Measurements from ENCODE around the gene ART3.

The ART3 gene

DNA sequence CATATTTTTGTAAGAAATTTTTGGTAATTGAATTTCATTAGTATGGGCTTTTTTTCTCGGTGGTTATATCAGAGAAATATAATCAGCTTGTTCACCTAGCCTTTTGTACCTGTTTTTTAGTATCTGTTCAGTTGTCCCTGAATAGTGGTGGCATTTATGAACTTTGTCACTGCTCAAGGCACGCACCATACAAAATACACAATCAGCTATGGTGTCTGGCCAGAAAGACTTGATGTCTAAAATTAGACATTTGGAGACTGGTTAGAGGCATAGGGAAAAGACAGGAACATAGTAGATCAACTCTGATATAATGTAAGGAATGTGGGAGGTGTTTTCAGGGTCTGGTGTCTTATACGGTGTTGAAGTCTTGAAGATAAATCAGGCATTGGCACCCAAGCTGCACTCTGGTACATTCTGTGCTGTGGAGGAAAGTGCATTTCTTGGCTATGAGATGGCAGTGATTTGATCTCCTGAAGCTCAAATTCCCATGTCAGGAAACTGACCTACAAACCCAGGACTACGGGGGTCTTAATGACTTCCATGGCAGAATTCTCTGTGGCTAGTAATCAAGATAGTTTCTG lies 3.6 kb downstream of the ART3 start:
- in situ Hi-C loops (cut with HindIII; ENCODE audit: low pct_ligation_motif_present, low sequenced_read_pairs) = no loop called here
- no peak for TF ChIP-seq CTCF (IDR thresholded peaks at IDR 0.05; ENCODE audit: low read depth, low read length, missing control alignments)
- Histone ChIP-seq H3K27ac (no peak overlapping the region), H3K27me3 (replicated peaks) (no peaks in the 10 kb centered on the region), H3K4me3 (ENCODE audit: low read depth, low read length) (no peak overlapping the region), H3K36me3 (replicated peaks) (no peaks in the 10 kb centered on the region)
- no peak for DNase-seq

DNA sequence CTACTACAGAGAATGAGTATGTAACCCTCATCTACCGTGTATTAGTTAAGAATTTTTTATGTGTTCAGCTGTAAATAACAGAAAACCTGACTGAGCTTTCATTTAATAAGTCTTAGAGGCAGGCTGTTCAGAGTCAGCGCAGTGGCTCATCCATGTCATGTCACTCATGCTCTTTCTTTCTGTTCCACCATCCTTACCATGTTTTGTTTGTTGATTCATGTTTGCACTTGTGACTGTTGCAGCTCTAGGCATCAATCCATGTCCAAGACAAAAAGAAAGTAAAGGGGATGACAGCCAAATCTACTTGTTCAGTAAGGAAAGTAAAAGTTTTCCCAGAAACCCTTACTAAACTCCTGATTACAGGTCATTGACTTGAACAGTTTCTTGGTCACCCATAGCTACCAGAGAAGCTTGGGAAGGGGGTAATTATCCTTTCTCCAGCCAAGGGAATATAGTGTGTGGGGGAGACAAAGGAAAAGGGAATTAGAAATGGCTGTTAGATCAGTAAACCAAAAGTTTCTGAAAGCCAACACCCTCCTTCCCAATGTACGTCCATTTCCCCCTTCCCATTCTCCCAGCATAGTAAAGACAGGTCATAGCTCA lies 9.0 kb downstream of the ART3 start:
- TF ChIP-seq CTCF (IDR thresholded peaks at IDR 0.05; ENCODE audit: low read depth, low read length, missing control alignments) = no peak
- Histone ChIP-seq H3K36me3 (replicated peaks) (no peaks in the 10 kb centered on the region), H3K4me3 (ENCODE audit: low read depth, low read length) (no peak overlapping the region), H3K27me3 (replicated peaks) (no peaks in the 10 kb centered on the region), H3K27ac (no peak overlapping the region)
- in situ Hi-C loops (cut with HindIII; ENCODE audit: low pct_ligation_motif_present, low sequenced_read_pairs) = no loop called here
- no peak for DNase-seq

GRCh38 chr4:76084542-76084941 lies 10.0 kb downstream of the ART3 start:
- Histone ChIP-seq H3K4me3 (ENCODE audit: low read depth, low read length) (no peak overlapping the region), H3K36me3 (replicated peaks) (no peaks in the 10 kb centered on the region), H3K27me3 (replicated peaks) (no peaks in the 10 kb centered on the region), H3K27ac (no peak overlapping the region)
- DNase-seq = no peak
- in situ Hi-C loops (cut with HindIII; ENCODE audit: low pct_ligation_motif_present, low sequenced_read_pairs) = no loop called here
- no peak for TF ChIP-seq CTCF (IDR thresholded peaks at IDR 0.05; ENCODE audit: low read depth, low read length, missing control alignments)

- TF ChIP-seq CTCF (IDR thresholded peaks at IDR 0.05; ENCODE audit: low read depth, low read length, missing control alignments) = peak; percentile 83
- Histone ChIP-seq H3K36me3 (replicated peaks) (no peaks in the 10 kb centered on the region), H3K4me3 (ENCODE audit: low read depth, low read length) (peak overlapping the region; percentile 2), H3K27me3 (replicated peaks) (no peaks in the 10 kb centered on the region), H3K27ac (no peak overlapping the region)
- in situ Hi-C loops (cut with HindIII; ENCODE audit: low pct_ligation_motif_present, low sequenced_read_pairs) = no loop called here
- DNase-seq = peak; percentile 71
These were observed 12.7 kb downstream of the ART3 start for GRCh38 chr4:76087007-76087769.

- H3K36me3 ChIP-seq (replicated peaks) = no peaks in the 10 kb centered on the region
- no peaks in the 10 kb centered on the region for H3K27me3 ChIP-seq (replicated peaks)
- H3K27ac ChIP-seq = no peak overlapping the region
- in situ Hi-C loops (cut with HindIII; ENCODE audit: low pct_ligation_motif_present, low sequenced_read_pairs) = no loop called here
- no peak for DNase-seq
- TF ChIP-seq CTCF (IDR thresholded peaks at IDR 0.05; ENCODE audit: low read depth, low read length, missing control alignments) = no peak
- H3K4me3 ChIP-seq (ENCODE audit: low read depth, low read length) = no peak overlapping the region
These were observed 14.2 kb downstream of the ART3 start for GRCh38 chr4:76088719-76089118.

Measured in brain microvascular endothelial cell (primary cell).